NCI-H1436 treated with DMSO at 0.1 percent for 48 hours (cell line): ENCODE results near the gene FBXO44.
A peak's percentile ranks its signal among the peaks of the same experiment; 100 is the strongest.

Source experiments
- DNase-seq: peaks from one replicate; lab custom pipeline; 2025; lab: John Stamatoyannopoulos, UW

Gene FBXO44

DNA sequence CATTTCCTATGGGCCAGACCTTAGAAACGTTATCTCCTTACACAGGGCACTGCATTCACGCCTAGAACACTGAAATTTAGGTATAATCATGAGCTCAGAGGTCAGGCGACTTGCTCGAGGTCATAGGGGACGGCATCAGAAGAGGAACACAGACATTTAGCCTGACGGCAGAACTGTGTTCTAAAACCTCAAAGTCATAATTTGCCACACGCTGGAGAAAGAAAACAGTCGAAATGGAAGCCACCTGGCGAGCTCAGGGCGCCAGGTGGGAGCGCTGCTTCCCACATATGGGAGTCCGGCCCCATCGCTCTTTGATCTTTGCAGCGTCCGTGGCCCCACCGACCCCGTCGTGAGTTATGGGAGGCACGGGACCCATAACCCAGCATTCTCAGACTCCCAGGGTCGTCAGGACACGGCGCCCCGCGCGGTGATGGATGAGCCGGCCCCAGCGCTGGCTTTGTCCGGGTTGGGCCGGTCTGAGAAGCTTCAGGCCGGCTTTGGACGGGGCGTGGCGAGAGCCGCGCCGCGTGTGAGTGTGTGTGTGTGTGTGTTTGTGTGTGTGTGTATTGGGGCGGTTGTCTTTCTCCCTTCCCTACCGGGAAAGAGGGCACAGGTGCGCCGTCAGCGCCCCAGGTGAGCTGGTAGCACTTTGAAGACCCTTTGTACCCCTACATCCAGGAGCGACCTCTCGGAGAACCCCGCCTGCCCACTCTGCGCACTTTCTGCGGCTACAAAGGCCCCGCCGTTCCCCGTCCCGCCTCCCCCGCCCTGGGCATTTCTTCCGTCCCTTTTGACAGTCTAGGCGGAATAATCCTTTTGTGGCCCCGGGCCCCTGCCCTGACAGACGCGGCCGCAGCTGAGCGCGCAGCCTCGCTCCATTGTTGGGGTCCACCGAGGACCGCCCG is 36.0 kb downstream of the FBXO44 start:
- DNase-seq = no peak

DNA sequence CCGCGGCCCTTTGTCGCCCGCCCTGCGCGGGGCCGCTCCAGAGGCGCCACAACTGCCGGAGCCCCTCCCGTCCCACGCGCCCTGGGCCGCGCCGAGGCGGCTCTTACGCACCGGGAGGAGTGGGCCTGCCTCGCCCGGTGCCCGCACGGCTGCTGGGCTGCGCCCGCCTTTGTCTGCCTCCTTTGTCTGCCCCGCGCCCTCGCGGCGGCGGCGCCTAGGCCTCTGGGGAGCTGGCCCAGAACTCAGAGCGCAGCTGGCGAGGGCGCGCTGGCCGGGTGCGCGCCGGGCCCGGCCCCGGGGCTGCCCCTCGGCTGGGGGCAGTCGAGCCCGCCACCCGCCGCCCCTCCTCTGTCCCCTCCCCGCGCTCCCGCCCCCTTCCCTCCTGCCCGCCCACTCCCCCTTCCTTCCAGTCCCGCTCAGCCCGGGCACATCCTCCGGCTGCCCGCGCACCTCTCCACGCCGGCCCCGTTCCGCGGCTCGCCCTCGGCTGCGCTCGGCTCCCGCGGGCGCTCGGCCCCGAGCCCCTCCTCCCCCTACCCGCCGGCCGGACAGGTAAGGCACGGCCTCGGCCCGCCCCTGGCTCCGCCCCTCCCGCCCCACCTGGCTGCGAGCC is 36.7 kb downstream of the FBXO44 start, which contains the start of gene DRAXIN:
TSS of gene DRAXIN (plus strand) at position 409 of the 613 bp plus-strand sequence. CDS start 14,549 bp downstream, outside the sequence.
- no peak for DNase-seq

DNA sequence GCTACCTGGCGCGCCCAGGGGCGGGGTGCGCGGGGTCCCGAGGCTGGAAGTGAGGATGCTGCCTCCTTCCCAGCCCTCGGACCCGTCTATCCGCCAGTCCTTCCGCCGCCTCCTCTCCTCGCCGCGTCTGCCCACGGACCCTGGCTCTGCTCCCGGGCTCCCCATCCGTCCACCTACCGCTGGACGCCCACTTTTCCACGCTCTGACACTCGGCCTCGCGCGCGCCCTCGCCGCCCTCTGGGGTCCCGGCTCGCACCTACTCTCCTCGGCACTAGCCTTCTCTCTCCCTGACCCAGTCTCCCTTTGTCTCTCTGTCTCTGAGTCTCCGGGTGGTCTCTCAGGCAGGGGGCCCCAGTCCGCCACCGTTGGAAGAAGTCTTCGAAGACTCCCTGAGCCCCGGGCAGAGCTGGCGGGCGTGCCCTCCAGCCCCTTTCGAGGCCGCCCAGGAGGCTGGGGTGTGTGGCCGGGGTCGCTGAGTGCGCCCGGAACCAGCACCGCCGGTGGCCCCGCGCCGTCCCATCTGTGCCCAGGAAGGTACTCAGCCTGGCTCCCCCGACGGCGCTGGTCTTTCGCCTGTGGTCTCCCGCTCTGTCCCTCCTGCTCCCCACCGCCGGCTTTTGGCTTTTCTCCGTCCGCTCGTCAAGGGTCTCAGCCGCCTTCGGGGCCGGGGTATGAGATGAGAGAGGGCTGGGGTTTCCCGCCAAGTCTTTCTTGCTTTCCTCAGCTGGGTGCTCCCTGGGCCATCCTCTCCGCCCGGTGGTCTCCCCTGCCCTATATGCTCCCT is 37.4 kb downstream of the FBXO44 start:
- no peak for DNase-seq

DNA sequence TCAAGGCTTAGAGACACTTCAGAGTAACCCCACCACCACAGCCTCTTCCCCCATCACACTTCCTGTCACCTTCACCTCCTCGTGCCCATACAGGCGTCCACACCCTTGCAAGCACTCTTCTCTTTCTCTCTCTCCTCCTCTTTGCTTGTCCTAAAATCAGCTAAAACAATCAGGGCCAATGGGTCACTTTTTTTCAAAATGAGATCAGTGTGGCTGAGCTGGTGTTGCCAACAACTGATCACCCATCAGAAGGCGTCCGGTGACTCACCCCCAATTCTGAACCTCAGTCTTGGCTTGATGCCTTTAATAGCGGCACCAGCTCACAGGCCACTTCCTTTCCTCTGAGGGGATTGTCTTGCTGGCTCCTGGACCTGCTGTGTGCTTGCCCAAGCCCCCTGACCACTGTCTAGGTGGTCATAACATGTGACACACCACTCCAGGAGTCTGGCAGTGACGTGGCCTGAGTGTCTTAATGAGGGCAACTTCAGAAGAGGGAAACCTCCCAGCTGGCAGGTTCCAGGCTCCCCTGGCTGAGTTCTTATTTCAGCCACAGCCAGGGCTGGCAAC is 38.4 kb downstream of the FBXO44 start:
- DNase-seq = no peak

DNA sequence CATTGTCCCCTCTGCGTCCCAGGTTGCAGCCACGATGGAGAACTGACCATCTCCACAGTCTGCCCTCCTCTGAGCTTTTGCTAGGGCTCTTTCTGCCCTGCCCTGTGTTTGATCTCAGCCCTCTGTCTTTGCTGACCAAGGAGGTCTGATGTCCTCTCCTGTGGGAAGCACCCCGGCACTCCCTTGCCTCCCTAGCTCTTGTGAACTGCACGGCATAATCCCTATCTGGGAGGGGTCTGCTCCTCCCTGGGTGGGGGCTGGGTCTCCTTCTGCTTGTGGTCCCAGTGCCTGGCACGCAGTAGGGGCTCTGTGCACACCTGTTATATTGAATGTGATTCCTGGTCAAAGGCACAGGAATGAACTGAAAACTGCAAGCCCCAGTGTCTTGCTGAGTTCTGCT is 39.2 kb downstream of the FBXO44 start:
- DNase-seq = no peak

DNA sequence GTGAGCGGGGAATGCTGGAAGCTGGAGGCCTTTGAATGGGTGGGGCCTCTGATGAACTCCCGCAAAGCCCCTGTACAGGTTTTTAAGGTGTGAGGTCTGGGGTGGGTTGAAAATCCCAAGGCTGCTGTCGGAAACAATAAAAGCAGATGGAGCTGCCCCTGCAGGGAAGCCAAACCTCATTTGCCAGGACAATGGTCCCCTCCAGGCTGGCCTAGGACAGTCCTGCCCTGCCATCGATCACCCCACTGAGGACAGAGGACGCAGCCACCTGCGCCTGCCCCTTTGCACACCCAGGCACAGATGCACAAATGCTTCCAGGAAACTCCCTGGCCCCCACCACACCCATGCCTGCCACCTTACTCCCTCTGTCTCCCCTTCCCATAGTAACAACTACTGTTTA is 41.2 kb downstream of the FBXO44 start:
- DNase-seq = no peak

DNA sequence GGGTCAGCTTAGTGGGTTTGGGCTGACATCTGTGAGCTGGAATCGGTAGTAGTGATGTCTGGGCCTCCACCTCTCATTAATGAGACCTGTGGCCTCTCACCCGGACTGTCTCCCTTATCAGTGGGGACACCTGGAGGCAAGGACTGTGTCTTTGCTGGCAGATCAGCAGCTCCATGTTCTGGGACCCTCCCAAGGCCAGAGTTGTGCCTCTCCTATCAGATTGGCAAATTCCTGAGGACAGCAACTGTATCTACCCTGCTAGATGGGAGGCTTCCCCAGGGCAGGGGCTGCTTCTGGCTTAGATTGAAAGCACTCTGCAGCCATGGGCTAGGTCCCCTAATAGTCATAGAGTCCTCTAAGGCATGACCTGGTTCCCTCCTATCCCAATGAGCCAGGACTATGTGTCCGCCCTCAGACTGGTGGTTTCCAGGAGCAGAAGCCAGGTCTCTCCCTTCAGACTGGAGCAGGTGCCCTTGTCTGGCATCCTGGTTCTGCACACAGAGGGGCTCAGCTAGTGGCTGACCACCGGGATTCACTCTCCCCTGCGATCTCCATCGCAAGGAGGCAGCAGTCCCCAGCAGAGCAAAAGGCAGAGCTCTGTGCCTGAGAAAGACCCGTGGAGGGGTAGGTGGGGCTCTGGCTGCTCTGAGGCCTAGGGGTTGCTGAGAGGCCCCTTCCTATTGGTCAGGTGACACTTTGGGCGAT is 42.7 kb downstream of the FBXO44 start:
- DNase-seq = no peak

DNA sequence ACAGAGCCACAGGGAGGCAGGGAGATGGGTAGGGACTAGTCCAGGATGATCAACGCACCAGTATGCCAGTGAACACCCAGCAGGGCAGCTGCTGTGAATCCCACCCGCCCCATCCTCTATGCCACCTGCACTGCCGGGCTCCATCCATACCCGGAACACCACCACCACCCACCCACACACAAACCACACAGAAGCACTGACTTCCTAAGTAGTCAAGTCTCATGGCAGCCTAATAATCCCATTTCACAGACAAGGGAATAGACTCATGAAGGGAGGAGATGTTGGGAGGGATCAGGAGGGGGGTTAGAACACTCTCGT is 43.2 kb downstream of the FBXO44 start:
- DNase-seq = no peak

DNA sequence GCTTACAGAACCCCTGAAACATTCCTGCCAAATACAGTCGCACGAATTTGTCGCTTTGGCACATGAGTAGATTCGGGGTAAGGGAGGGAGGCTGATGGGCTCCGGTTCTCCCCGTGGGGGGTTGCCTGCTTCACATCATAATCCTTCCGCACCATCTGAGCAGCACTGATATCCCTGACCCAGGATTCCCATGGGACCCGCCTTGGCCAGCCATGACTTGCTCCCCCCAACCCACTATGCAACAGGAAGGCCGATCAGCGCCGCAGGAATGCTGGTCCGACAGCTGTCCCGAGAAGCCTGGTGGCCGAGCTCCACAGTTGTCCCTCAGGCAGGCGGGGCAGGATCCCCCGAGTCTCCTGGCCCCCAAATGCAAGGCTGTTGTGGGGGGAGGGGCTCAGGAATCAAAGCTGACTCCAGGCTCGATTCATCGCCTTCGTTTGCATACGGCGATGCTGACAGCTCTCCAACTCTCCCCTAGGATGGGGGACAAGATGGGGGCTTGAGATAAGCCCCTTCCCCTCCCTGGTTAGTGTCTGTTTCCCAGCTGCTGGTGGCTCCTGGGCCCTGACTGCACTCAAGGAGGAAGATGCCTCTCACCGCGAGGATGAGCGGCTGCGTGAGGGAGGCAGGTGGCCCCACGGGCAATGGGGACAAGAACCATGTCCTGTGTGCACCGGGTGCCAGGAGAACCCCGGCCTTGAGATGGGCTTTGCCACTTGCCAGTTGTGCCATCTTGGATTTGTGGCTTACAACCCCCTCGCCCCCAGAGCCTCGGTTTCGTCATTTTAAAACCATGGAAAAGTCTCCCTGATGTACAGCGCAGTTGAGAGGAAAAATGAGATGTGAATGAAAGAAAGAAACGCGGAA is 46.2 kb downstream of the FBXO44 start:
- DNase-seq = no peak

DNA sequence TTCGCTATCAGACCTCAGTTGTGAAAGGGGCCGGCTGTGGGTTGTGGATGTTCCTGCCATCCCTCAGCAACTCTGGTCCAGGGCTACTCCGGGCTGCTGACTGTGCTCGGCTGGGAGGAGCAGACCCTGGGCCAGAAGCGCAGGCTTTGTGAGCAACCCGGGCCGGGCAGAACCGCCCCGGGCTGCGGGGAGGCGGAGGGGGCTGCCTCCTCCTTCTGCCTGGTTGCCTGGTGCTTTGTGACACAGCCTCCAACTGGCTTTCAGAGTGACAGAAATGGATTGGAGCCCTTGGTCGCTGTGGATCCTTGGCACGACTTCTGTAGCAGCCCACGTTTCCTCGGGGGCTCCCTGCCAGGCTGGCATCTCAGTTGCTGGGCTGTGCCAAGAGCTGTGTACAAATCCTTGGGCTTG is 46.9 kb downstream of the FBXO44 start:
- DNase-seq = no peak

DNA sequence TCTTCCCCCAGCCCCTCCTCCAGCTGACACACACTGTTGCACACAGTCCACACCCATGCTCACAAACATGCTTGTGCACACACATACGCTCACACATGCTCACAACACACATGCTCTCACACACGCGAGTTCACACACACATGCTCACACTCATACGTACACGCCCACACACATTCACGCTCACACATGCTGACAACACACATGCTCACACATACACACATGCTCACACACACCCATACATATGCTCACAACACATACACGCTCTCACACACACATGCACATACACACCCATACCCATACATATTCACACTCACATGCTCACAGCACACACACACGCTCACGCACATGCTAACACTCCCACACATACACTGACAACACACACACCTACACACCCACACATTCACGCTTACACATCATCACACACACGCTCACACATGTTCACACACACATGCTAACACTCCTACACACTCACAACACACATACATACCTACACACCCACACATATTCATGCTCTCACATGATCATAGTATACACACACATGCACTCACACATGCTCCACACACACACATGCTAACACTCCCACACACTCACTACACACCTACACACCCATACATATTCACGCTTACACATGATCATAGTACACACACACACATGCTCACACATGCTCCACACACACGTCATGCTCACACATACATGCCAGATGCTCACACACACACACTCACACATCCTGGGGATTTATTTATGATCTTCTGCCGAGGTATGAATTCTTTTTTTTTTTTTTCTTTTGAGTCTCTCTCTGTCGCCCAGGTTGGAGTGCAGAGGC is 47.5 kb downstream of the FBXO44 start:
- DNase-seq = no peak

DNA sequence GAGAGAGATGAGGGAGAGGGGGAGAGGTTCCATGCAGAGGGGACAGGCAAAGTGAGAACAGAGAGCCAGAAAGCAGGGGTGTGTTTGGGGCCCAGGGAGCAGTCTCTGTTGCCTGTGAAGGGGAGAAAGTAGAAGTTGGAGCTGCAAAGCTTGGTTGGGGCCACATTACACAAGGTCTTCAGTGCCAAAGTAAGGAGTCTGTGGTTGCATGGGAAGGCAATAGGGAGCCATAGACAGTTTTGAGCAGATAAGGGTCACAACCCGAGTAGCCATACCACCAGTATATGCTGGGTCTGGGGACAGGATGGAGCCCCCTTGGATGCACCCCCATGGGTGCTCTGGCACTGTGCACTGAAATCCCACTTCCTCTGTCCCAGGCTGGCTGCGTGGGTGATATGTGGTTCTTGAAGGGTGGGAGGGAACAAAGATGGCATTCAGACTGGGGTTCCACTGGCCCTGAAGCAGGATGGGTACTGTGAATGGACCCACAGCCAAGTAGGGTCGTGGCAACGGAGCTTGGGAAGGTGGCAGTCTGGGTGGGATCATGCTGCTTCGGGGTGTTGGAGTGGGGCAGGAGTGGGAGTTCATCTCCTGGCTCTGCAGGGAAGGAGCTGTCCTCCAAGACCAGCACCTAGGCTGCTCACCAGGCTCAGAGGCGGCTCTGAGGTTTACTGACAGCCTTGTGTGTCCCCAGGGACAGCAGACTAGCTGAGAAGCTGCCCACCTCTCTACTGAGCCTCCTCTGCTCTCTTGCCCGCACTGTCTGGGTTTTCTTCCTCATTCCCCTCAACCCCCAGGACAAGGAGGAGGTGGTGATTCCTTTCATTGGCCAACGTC is 48.9 kb downstream of the FBXO44 start:
- no peak for DNase-seq

DNA sequence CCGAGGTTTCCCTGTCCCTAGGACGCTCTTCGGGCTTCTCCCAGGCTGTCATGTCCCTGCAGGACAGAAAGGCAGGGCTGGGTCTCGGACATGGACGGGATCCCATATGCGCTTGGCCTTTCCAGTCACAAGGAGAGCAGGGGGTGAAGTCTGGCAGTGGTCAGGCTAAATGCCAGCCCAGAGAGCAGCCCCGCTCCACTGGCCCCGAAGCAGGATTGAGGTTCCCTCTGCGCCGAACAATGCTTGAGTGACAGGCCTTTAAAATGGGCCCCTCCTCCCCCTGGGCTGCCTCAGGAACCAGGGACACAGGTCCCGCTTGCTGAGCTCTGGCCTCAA is 49.5 kb downstream of the FBXO44 start:
- DNase-seq = no peak

DNA sequence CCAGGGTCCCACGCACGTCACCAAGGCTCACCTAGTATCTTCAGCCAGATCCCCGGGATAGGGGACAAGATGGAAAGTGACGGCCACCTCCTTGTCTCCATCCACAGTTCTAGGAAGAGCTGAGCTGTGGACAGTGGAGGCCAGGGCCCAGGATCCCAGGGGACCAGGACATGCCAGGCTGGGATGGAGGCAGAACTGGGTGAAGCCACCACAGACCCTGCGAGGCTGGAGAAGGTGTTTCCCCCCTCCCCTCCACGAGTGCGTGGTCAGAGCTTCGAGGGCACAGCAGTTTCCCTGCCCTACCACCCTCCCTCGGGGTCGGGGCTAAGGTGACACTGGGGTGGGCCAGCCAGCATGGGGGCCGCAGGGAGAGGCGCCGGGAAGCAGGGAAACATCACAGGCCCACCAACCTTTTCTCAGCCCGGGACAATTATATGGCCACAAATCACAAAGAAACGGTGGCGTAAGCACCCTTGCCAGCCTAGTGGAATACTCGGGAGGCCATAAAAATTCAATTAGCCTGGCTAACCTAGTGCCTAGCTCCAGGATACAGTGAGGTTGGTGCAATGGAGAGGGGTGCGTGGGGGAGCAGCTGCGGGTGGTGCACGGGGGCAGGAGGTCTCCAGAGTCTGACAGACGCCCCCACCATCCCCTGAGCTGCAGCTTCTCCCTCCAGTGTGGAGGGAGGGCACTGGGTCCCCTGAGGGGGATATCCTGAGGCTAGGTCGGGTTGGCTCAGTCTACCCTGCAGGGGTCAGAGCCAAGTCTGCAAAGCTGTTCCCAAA is 50.2 kb downstream of the FBXO44 start:
- no peak for DNase-seq

DNA sequence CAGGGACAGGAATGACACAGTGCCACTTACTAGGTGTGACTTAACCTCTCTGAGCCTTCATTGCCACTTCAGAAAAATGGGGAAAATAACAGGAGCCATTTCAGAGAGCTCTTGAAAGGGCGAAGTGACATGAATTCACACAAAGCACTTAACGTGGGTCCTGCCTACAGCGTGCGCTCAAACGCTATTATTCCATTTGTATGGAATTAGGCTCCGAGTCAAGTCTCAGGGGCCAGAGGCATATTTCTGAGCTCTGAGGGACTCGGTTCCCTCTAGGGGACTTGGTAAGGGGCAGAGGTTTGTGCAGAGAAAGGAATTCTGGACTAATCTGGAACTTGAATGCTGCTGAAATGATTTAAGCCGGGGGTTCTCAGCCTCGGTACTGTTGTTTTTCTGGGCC is 50.9 kb downstream of the FBXO44 start:
- DNase-seq = no peak

DNA sequence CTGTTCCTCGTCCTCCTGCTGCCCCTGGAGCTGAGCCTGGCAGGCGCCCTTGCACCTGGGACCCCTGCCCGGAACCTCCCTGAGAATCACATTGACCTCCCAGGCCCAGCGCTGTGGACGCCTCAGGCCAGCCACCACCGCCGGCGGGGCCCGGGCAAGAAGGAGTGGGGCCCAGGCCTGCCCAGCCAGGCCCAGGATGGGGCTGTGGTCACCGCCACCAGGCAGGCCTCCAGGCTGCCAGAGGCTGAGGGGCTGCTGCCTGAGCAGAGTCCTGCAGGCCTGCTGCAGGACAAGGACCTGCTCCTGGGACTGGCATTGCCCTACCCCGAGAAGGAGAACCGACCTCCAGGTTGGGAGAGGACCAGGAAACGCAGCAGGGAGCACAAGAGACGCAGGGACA is 51.6 kb downstream of the FBXO44 start:
- DNase-seq = no peak

DNA sequence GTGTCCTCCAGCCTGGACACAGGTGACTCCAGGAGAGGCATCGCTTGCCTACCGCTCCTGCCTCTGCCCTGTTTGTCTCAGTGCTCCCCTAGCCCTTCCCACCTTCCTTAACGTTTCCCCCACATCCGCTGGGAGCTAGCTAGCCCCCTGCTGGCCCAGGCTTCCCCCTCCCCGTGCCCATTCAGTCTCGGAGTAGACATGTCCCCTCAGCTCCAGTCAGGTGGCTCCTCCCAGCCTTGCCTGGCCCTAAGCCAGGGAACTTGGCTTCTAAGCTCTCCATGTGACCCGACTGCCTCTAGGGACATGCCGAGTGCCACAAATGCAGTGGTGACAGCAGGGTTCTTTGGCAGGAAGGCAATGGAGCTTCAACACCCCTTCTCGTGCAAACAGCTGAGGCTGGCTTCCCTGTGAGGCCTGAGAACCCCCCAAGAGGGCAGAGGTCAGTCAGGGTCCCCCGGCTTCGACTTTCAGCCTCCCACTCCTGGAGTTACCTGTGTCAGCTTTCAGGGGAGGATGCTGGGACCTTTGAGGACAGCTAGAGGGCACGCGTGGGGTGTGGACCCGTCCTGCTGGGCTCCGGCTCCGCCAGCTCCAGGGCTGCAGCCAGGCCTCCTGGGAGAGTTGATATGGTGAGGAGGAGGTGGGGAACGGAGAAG is 53.1 kb downstream of the FBXO44 start:
- DNase-seq = peak; percentile 67
